ENCODE data around the gene SLC25A22.

The SLC25A22 gene

GRCh38 chr11:788953-789940 lies 8.8 kb downstream of the SLC25A22 start:
- DNase-seq = no peak

GRCh38 chr11:788009-788640 lies 10.0 kb downstream of the SLC25A22 start:
- DNase-seq = no peak

GRCh38 chr11:787084-787675 lies 10.9 kb downstream of the SLC25A22 start:
- DNase-seq = no peak

GRCh38 chr11:786235-787083 lies 11.6 kb downstream of the SLC25A22 start:
- DNase-seq = peak; percentile 50 to 72

- DNase-seq = peak; percentile 93 to 94
These were observed 14.5 kb downstream of the SLC25A22 start for GRCh38 chr11:783581-784015.

- DNase-seq = no peak
These were observed 15.6 kb downstream of the SLC25A22 start for GRCh38 chr11:782264-783174.

GRCh38 chr11:779955-780532 lies 18.0 kb downstream of the SLC25A22 start:
- DNase-seq = no peak

- DNase-seq = no peak
These were observed 18.8 kb downstream of the SLC25A22 start for GRCh38 chr11:778976-779954.

GRCh38 chr11:777288-778255 lies 20.5 kb downstream of the SLC25A22 start, which contains the start of gene GATD1:
GATD1 (minus strand) TSS chr11:777487; CDS start chr11:777462, 25 bp downstream.
- DNase-seq = peak; percentile 50 to 77

- no peak for DNase-seq
These were observed 21.4 kb downstream of the SLC25A22 start for GRCh38 chr11:776561-777287.

- DNase-seq = no peak
These were observed 21.9 kb downstream of the SLC25A22 start for GRCh38 chr11:776263-776560.

GRCh38 chr11:774873-775592 lies 23.0 kb downstream of the SLC25A22 start:
- DNase-seq = no peak

GRCh38 chr11:773830-774229 lies 24.3 kb downstream of the SLC25A22 start:
- DNase-seq = no peak

GRCh38 chr11:773425-773824 lies 24.7 kb downstream of the SLC25A22 start:
- no peak for DNase-seq

- DNase-seq = no peak
These were observed 25.4 kb downstream of the SLC25A22 start for GRCh38 chr11:772429-773390.

- DNase-seq = no peak
These were observed 26.4 kb downstream of the SLC25A22 start for GRCh38 chr11:771617-772204.

Measured in NCI-H524 (cell line).